LNCaP clone FGC (cell line): ENCODE data around the gene SLC45A3.

Source experiments
- DNase-seq: peaks from one replicate; pipeline ENCODE4 v3.0.0-alpha.2; 2011; ENCODE audit warnings: low read depth
- H3K4me3 ChIP-seq: 2 replicates; pipeline ENCODE4 v1.5.1; 2011; ENCODE audit warnings: mild to moderate bottlenecking, low read depth, low read length, control low read depth
- TF ChIP-seq, protein P1 (sequence below): IDR thresholded peaks from 2 replicates; pipeline ENCODE4 v1.5.1; 2012; ENCODE audit warnings: mild to moderate bottlenecking; ENCODE audit not compliant: control insufficient read depth, insufficient read depth; ENCODE audit errors: extremely low read depth

SLC45A3 gene

DNA sequence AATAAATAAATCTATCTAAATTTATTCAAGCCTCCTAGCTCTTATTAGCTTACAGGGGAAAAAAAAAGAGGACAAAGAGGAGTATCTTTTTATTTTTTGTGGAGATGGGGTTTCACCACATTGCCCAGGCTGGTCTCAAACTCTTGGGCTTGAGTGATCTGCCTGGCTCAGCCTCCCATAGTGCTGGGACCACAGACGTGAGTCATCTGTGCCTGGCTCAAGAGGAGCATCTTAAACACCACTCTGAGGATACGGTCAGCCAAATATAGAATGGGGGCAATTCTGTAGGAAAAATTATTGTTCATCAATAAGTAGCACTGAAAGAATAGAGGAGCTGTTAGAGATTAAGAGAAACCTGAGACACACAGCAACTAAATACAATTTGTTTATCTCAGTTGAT lies 24.1 kb downstream of the SLC45A3 start:
- no peak overlapping the region for H3K4me3 ChIP-seq
- TF ChIP-seq, protein P1, sequence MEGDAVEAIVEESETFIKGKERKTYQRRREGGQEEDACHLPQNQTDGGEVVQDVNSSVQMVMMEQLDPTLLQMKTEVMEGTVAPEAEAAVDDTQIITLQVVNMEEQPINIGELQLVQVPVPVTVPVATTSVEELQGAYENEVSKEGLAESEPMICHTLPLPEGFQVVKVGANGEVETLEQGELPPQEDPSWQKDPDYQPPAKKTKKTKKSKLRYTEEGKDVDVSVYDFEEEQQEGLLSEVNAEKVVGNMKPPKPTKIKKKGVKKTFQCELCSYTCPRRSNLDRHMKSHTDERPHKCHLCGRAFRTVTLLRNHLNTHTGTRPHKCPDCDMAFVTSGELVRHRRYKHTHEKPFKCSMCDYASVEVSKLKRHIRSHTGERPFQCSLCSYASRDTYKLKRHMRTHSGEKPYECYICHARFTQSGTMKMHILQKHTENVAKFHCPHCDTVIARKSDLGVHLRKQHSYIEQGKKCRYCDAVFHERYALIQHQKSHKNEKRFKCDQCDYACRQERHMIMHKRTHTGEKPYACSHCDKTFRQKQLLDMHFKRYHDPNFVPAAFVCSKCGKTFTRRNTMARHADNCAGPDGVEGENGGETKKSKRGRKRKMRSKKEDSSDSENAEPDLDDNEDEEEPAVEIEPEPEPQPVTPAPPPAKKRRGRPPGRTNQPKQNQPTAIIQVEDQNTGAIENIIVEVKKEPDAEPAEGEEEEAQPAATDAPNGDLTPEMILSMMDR: no peak
- DNase-seq: no peak

DNA sequence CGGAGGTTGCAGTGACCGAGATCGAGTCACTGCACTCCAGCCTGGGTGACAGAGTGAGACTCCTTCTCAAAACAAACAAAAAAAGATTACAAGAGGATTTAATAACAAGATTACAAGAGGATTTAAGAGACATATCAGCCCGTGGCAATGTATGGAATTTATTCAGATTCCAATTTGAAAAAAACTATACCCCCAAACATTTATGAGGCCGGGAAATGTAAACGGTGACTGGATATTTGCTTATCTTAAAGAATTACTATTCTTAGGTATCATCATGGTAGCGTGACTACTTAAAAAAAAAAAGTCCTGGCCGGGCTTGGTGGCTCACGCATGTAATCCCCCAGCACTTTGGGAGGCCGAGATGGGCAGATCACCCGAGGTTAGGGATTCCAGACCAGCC lies 27.3 kb downstream of the SLC45A3 start:
- no peak for DNase-seq
- TF ChIP-seq, protein P1: no peak
- no peak overlapping the region for H3K4me3 ChIP-seq

DNA sequence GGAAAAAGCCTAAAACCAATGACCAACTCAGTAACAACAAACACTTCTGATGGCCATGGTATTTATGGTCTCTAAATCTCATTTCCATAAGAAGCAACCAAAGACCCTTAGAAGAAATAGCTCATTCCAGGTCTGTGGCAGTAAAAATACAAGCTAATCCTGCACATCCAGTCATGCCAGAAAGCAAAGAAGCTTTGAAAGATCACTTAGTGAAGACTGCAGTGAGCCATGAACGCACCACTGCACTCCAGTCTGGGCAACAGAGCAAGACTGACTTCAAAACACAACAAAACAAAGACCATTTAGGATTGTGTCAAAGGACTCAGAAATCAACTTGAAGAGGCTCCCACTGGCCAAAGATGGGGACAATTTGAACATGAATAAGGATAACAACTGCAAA lies 30.1 kb downstream of the SLC45A3 start:
- TF ChIP-seq, protein P1: no peak
- H3K4me3 ChIP-seq: no peak overlapping the region
- no peak for DNase-seq

DNA sequence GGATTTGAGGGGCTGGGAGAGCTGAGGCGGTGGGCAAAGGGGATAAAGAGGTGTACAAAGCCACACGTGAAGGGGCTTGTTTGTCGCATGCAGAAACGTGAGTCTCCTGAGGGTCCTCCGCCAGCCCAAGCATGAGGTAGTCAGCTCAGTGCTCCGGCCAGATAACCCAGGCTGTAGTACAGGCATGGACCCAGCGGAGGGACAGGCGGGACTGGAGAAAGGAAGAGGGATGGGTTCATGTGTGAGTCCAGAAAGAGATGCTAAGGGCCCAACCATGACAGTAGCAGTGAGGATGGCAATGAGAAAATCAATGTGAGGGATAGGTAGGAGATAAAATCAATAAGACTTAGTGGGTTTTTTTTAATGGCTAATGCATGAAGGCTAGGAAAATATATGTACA lies 34.8 kb downstream of the SLC45A3 start:
- TF ChIP-seq, protein P1: no peak
- no peak for DNase-seq
- no peak overlapping the region for H3K4me3 ChIP-seq

DNA sequence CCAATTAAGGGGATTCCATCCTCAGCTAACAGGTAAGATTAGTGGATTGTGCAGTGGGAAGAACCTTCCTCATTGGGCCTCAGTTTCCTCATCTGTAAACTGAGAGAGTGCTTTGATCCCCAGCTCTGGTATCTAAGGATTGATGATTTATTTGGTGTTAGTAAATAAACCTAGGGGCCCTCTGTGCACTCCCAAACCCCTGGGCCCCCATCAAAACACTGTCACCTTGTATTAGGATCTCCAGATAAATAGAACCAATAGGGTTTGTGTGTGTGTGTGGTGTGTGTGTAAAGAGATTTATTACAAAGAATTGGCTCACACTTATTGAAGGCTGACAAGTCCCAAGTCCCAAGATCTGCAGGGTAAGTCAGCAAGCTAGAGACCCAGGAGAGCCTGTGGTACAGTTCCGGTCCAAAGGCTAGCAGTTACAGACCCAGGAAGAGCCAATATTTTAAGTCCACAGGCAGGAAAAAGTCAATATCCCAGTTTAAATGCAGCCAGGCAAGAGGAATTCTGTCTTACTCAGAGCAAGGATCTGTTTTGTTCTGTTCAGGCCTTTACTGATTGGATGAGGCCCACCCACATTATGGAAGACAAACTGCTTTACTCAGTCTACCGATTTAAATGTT lies 37.5 kb downstream of the SLC45A3 start:
- H3K4me3 ChIP-seq: no peak overlapping the region
- no peak for DNase-seq
- TF ChIP-seq, protein P1: no peak

DNA sequence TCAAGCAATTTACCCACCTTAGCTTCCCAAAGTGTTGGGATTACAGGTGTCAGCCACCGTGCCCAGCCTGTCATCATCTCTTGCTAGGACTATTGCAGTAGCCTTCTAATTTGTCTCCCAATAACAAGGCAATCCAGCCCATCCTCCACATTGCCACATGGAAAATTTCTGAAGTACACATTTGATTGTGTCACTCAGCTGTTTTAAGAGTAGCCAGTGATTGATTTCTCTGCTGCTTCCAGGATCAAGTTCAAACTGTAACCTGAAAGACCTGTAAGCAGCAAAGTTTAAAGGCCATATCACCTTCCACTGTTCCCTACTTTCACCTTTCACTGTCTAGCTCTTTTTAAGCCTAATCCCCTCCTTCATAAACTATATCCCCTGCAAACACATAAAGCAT lies 40.7 kb downstream of the SLC45A3 start:
- no peak for DNase-seq
- TF ChIP-seq, protein P1: no peak
- H3K4me3 ChIP-seq: no peak overlapping the region

DNA sequence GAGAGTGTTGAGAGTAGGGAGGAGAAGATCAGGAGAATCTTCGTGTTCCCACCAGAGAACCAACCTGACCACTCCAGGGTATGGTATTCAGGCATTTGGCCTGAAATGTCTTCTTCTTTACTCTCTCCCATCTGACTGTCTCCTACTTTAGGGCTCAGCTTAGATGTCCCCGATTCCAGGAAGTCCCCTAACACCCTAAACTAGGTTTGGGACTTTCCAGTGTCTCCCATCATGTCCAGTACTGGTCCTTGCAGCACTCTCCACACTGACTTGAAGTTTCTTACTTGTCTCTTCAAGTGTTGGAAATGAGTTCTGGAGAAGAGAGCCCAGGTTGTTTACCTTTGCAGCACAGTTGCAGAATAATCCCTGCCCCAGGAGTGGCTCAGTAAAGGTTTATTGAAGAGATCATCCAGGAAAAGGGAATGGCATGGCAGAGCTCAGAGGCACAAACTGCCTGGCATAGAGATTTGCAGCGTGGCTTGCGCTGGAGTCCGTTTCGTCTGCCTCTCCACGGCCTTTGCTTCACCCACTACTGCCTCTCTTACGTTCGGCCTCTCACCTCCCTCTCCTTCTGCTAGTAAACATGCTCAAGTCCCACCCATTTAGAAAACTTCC lies 42.3 kb downstream of the SLC45A3 start:
- TF ChIP-seq, protein P1: no peak
- DNase-seq: no peak
- H3K4me3 ChIP-seq: no peak overlapping the region
